ENCODE data around the gene LCN15.
"Not testable (repeated sequence)": the region's sequence is repeated elsewhere in the genome, so short reads cannot be mapped to it uniquely, and the experiment has no call there.

Gene LCN15

DNA sequence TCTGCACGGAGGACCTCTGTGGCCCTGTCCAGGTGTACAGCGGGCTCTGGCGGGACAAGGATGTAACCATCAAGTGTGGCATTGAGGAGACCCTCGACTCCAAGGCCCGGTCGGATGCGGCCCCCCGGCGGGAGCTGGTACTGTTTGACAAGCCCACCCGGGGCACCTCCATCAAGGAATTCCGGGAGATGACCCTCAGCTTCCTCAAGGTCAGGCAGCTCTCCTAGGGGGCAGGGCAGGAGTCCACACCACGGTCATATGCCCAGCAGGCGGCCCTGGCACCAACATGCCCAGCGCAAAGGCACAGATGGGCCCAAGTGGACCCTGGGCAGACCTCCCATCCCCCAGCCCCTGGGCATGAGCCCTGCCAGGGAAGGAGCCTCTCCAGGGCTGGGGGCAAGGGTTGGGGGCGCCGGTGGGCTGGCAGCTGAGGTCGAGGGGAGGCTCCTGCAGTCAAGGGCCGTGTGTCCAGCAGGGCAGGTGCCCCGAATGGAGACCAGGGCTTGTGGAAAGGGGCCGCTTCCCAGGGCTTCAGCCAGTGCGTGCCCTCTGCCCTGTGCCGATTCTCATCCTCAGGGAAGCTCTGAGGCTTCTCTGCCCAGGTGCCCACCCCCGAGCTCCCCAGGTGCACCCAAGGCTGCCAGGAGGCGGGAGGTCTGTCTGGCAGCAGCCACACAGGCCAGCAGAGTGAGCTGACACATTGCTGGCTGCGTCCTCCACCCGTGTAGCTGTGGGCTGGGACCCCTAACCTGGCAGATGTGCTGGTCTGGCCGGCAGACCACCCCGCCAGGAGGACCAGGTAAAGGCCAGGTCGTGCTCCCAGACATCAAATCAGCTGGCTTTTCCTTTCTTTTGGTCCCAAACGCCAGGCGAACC is 42.0 kb downstream of the LCN15 start:
- DNase-seq (ENCODE audit: low read depth) = no peak

DNA sequence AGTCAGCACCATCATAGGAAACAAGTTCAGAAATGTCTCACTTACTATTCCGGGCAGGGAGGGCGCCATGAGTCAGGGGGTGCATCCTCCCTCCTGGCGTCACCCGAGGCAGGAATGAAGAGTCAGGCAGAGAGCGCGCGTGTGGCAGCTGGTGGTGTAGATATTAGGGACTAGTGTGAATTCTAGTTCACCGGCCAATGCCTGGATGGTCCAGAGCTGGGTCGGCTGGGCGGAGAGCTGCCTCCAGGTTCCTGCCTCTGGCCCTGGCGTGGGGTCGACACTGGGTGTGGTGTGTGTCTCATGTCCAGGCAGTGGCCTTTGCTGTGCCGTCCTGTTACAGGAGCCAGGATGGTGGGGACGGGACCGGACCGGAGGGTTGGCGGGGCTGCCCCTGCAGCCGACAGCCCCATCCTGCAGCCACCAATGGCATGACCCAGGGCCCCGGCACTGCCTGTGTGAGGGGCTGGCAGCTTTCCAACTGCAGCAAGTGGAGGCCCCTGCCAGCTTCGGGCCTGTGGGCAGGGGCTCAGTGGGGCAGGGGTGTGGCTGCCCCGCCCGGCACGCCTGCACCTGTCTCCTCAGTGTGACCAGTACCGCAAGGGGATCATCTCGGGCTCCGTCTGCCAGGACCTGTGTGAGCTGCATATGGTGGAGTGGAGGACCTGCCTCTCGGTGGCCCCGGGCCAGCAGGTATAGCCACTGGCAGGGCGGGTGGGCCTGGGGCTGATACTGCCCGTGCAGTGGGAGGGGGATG is 42.8 kb downstream of the LCN15 start:
- no peak for DNase-seq (ENCODE audit: low read depth)

DNA sequence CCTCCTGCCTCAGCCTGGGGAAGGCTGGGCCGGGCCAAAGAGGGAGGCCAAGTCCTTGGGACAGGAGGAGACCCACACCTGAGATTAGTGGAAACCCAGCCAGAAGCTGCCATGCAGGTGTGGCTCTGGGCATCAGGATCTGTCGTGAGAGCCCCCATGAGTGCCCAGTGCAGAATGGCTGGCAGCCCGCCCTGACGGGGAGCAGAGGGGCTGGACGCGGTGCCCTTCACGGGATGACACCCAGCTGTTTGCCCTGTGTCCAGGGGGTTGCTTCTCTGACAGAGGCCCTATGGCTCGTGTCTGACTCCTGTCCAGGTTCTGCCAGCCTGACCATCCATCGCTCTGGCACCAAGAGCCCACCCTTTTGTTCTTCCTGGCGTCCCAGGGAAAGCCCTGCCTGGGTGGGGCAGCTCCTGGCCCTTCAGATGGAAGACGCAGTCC is 43.4 kb downstream of the LCN15 start:
- DNase-seq (ENCODE audit: low read depth) = no peak

DNA sequence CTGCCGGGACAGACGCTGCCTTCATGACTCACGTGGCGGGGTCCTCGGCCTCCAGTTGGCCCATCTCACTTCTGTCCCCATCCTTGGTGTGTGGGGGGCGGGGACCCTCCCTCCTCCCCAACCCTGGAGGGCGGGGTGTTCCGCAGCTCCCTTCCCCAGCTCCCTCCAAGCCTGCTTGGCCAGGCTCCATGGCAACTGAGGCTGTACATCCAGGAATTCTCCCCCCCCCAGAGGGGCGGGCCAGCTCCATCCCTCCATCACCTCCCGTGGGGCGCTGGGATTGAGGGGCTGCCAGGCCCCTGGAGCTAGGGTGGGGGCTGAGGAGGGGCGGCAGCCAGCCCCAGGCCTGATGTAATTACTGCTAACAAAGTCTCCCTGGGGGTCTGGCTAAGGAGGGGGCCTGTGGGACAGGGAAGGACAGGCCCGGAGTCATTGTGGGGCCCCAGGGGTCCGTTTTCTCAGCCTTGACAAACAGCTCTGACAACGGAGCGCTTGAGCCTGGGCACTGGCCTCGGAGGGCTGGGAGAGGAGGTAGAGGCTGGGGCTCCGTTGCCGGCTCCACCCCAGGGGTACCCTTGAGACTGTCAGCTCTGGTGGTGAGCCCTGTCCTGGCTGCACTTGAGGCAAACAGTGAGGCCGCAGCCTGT is 43.9 kb downstream of the LCN15 start:
- no peak for DNase-seq (ENCODE audit: low read depth)

DNA sequence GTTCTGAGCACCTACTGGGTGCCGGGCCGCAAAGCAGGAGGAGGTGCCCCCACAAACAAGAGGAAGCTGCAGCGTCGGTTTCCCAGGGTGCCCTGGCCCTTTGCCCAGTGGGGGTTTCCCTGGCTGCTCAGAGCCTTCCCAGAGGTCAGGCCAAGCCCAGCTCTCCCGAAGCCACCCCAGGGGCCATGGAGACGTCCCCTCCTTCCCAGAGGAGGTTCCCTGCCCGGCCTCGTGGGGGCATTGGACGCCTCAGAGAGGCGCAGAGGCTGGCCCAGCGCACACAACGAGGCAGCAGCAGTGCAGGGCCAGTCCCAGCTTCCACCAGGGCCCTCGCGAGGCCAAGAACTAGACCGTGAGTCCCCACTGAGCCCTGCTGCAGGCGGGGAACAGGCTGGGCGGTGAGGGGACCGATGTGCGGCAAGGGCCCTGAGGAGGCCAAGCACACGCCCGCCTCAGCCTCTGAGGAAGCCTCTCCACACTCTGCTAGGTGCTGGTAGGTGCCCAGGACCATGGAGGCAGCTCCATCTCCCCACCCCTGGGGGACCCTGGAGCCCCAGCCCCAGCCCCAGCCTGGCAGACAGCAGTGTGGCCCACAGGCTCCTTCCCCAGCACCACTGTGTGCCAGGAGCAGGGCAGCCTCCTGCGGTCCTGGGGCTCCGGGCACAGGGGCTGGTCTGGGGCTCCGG is 45.0 kb downstream of the LCN15 start:
- DNase-seq (ENCODE audit: low read depth) = no peak

DNA sequence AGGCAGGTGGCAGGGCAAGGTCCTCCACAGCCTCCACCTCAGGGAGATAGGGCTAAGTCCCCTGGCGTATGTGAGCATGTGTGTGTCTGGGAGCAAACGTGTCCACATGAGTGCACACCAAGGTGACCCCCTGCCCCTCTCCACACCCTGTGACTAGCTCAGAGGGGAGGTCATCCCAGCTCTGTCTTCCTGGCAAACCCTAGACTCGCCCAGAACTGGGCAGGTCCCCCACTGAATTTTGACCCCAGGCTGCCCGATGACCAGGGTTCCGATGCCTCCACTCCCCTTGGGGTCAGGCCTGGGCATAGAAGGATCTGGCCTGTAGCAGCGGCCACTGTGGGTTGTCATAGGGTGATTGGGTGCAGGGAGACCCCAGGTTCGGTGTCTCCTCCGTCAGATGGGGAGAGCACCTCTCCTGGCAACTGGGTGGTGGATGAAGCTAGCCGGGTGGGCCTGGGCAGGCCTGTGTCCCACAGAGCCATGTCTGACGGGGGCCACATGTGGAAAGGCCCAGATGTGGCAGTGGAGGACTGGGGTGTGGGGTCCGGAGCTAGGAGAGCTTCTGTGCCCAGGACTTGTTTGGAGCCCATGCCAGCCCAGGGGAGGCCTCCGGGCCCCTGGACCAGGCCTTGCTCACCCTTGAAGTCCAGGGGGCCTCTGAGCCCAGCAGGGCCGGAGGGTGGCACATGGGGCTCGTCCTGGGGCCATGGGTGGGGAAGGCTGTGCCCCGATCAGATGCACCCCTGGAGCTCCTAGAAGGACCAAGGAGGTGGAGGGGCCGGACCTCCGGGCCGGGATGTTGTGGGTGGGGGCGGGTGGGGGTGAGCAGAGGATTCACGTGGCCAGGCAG is 45.7 kb downstream of the LCN15 start:
- no peak for DNase-seq (ENCODE audit: low read depth)

DNA sequence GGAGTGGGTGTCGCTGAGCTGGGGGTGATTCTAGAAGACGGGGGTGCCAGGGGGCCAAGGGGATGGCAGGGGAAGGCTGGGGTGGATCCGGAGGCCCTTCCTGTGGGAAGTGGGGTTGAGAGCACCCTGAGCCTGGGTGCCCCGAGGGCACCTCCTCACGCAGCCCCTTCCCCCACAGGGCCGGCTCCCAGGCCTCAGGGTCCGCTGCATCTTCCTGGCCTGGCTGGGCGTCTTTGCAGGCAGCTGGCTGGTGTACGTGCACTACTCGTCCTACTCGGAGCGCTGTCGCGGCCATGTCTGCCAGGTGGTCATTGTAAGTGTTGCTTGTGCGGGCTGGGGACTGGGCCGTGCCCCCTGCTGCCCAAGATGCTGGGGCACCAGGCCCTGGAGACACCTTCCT is 46.9 kb downstream of the LCN15 start:
- no peak for DNase-seq (ENCODE audit: low read depth)

DNA sequence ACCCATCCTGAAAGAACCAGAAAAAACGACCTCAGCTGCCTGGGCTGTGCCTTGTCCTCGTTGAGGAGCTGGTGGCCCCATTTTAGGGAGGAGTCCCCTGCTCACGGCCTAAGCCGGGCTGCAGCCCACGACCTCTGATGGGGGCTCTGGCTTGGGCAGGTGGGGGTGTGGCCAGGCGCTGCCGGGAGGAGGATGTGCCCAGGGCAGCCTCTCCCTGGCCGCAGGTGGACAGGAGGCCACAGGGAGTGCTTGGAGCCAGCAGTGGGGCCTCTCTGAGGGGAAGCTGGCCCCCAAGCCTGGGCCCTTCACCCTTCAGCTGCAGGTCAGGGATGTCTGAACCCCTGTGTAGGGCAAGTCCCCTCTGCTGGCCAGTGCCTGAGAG is 49.4 kb downstream of the LCN15 start:
- no peak for DNase-seq (ENCODE audit: low read depth)

DNA sequence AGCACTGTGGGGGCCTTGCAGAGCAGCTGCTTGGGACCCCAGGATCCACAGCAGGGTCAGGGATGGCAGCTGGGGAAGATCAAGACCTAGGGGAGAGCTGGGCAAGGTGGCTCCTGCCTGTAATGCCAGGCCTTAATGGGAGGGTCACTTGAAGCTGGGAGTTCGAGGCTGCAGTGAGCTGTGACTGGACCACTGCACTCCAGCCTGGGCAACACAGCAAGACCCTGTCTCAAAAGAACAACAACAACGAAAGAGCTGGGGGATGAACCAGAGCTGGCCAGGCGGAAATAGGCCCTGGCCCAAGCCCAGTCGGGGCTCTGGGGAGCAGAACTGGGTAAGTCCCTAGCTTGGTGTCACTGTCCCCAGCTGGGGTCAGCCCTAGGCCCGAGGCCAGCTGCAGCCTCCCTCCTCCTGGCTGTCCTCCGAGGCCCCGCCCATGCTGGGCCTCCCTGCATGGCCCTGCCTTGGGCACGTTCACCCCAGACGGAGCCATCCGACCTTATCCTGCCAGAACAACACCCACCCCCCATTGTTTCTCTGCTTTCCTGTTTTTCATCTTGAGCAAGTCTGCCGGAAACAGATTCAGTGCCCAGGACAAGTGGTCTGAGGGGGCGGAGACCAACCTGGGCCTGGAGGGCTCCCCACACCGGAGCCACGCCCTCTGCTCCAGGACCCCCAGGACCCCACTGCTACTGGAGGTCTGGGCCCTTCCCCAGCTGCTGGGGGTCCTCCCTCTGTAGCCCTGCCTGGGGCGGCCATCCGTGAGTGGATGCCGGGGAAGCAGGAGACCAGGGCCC is 50.0 kb downstream of the LCN15 start:
- DNase-seq (ENCODE audit: low read depth) = no peak

DNA sequence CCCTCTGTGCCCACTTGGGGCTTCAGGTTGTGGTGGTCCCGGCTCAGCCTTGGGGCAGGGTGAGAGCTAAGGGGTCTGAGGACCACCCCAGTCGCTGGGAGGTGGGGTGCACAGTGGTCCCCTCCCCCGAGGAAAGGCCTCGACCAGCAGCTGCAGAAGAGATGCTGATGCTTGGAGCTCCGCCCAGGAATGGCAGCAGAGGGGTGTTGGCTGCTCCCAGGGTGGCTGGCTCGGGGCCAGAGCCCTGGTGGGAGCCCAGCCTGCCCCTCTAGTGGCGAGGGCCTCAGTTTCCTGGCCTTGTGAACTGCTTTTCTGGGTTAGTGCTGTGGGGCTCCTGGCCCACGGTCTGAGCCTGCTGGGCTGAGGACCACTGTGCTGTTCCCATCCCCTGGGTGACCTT is 50.8 kb downstream of the LCN15 start:
- DNase-seq (ENCODE audit: low read depth) = no peak

DNA sequence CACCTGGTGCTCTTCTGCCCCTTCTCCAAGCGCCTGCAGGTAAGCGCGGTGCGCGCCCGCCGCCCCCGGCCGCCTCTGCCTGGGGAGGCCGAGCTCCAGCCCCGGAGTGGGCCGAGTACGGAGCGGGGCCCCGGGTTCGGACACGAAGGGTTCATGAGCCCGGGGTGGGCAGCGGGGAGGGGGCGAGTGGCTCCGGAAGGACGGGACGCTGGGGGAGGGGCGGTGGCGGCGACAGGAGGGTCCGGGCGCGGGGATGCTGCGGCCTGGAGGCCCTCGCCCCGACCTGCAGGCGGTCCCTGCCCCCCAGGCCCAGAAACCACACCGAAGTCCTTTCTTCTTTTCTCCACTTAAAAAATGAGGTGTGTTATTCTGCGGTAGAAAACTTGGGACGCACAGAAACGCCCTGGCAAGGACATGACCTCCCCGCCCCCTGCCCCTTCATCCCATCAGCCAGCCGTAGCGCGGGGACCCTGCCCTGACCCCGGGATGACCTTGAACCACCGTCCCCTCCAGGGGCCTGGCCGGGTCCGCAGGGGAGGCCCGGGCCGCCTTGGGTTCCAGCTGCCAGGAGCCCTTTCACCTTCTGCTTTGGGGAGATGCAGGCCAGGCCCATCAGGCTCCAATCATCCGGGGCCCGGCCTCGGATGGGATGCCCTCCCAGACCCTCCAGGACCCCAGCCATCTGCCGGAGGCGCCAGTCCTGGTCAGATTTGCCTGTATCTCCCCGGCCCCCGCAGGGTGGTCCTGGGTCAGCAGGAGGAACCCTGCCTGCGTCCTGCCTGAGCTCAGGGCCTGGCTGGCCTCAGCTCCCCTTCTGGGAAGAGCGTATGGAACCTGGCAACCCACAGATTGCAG is 51.4 kb downstream of the LCN15 start:
- no peak for DNase-seq (ENCODE audit: low read depth)

DNA sequence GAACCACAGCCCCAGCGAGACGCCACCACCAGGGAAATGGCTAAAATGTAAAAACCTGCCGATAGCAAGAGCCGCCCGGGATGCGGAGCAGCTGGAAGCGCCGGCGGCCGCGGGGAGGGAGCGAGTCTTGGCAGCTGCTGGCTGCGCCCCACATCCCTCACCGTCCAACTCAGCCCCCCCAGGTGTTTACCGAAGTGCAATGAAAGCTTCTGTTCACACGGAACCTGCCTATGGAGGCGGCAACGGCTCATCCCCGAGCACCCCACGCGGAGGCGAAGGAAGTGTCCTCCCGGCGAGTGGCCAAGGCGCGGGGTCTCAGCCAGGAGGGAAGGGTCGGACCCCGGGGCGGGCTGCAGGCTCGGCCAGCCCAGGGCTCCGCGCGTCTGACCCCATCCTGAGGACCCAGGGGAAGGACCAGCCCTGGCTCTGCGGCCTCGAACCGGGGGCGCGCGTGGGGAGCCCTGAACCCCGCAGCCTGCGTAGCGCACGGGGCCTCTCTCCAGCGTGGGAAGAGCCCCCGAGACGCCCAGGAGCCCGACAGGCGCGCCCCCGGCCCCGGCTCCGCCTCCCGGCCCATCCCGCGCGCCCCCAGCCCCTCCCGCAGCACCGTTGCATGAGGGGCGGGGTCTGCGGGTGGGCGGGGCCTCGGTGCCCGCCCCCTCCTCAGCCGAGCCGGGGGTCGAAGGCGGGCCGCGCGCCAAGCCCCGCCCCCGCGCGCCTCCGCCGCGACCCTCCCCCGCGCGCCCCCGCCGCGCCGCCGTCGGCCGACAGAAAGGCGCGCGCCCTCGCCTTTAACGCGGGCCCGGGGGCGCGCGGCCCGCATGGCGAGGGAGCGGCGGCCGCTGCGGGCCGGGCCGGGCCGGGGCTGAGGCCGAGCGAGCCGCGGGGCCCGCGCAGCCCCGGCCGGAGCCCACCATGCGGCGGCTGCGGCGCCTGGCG is 52.3 kb downstream of the LCN15 start, which contains the start of gene DIPK1B:
Gene DIPK1B (plus strand): TSS at position 822 of the 939 bp plus-strand sequence. CDS start 94 bp downstream, at position 916.
- no peak for DNase-seq (ENCODE audit: low read depth)

DNA sequence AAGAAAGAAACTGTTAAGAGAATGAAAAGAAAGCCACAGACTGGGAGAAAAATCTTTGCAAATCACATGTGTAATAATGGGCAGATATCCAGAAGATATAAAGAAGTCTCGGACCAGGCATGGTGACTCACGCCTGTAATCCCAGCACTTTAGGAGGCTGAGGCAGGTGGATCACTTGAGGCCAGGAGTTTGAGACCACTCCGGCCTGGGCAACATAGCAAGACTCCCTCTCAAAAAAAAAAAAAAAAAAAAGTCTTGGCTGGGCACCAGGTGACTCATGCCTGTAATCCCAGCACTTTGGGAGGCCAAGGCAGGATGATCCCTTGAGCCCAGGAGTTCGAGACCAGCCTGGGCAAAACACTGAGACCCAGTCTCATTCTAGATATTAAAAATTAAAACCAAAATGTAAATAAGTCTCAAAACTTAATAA is 53.1 kb downstream of the LCN15 start:
- DNase-seq (ENCODE audit: low read depth) = not testable (repeated sequence)

DNA sequence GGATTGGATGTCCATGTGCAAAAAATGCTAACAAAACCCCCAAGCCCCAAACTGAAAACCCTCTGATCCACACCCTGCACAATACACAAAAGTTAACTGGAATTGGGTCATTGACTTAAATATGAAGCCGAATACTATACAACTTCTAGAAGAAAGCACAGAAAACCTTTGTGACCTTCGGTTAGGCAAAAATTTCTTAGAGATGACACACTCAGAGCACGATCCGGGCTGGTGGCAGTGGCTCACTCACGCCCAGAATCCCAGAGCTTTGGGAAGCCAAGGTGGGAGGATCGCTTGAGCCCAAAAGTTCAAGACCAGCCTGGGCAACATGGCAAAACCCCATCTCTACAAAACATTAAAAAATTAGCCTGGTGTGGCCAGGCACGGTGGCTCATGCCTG is 53.8 kb downstream of the LCN15 start:
- DNase-seq (ENCODE audit: low read depth) = no peak
